Transverse colon (tissue), 4 donors: ENCODE data around the gene ZNF575. TPM values are rescaled to one million over a fixed set of nuclear protein-coding genes. Genes with fewer than 3 reads are reported as not detected.
"Not testable (repeated sequence)": the region's sequence is repeated elsewhere in the genome, so short reads cannot be mapped to it uniquely, and the experiment has no call there.

Source experiments
- DNase-seq: peaks from one replicate; pipeline ENCODE4 v3.0.0-alpha.2; 2019
- H3K27ac ChIP-seq, 4 donors: fragments of 200-600 bp; sonication (generic); 2 replicates each; pipeline ENCODE4 v1.5.1; 2016 to 2018; ENCODE audit warnings: inconsistent platforms in 4 of 4
- H3K27me3 ChIP-seq: fragments of 200-600 bp; sonication (generic); 2 replicates; pipeline ENCODE4 v1.5.1; 2017; ENCODE audit warnings: inconsistent platforms
- H3K36me3 ChIP-seq, 4 donors: fragments of 200-600 bp; sonication (generic); 2 replicates each; pipeline ENCODE4 v1.5.1; 2017 to 2019; ENCODE audit warnings: inconsistent platforms in 4 of 4
- H3K4me1 ChIP-seq, 4 donors: fragments of 200-600 bp; sonication (generic); 2 replicates each; pipeline ENCODE4 v1.5.1; 2017 to 2020; ENCODE audit warnings: inconsistent platforms in 4 of 4
- H3K4me3 ChIP-seq, 4 donors: fragments of 200-600 bp; sonication (generic); 1 replicate in 1 of 4; 2 replicates in 3 of 4; pipeline versions ENCODE4 v1.5.1 to v1.6.1; 2017 to 2019; ENCODE audit warnings: inconsistent platforms in 4 of 4
- H3K9me3 ChIP-seq, 2 donors: fragments of 200-600 bp; sonication (generic); 2 replicates each; pipeline ENCODE4 v1.5.1; 2017 to 2019; ENCODE audit warnings: inconsistent platforms in 2 of 2
- EP300 ChIP-seq: sonication (generic); formaldehyde crosslinking; IDR thresholded peaks from one replicate; pipeline ENCODE4 v1.6.1; 2017; ENCODE audit warnings: antibody characterized with exemption, low read depth
- POLR2A ChIP-seq: fragments of 450-650 bp; IDR thresholded peaks from one replicate; pipeline ENCODE4 v1.6.1; 2016; ENCODE audit warnings: antibody characterized with exemption, mild to moderate bottlenecking, moderate library complexity
- POLR2AphosphoS5 ChIP-seq, 3 donors: sonication (generic); formaldehyde crosslinking; IDR thresholded peaks; one replicate each; pipeline ENCODE4 v1.6.1; 2016; ENCODE audit warnings: antibody characterized with exemption in 3 of 3
- WGBS, 2 donors: methylation state at CpG; one replicate each; pipeline ENCODE4 v1.1.5; 2018; ENCODE audit warnings: low coverage in 1 of 2; 5-methylcytosine and 5-hydroxymethylcytosine counted together
- in situ Hi-C, 4 donors: fragments of 200-750 bp; cut with MboI; loops; one replicate each; pipeline versions ENCODE4 v1.15.0 to v1.15.1; 2017; ENCODE audit warnings: low sequenced_read_pairs in 3 of 4, low pct_ligation_motif_present in 1 of 4, low pct_unique_long_range_greater_than_20kb in 1 of 4
- intact Hi-C: fragments of 100-400 bp; cut with DNase I; formaldehyde crosslinking; loops from one replicate; pipeline ENCODE4 v1.15.1; 2023; ENCODE audit warnings: low total_unique reads
- total RNA-seq, 4 donors: library from RNA; depleted of rRNA; stranded (reverse); fragments of >200 nt; gene quantifications; one replicate each; pipeline ENCODE4 v1.1.0, GENCODE V29; 2016
- TF ChIP-seq, protein P1 (sequence below), 5 experiments: fragments of 200-600 bp in 3 of 5; fragments of 450-650 bp in 2 of 5; sonication (generic) in 3 of 5; IDR thresholded peaks; 1 replicate in 2 of 5; 2 replicates in 3 of 5; pipeline ENCODE4 v1.5.1; 2016 to 2017; ENCODE audit warnings: antibody characterized with exemption in 5 of 5, inconsistent platforms in 3 of 5, mild to moderate bottlenecking in 2 of 5, moderate library complexity in 1 of 5

Gene ZNF575
- total RNA-seq, 4 donors from 2014 or later = 0.20 to 1.9 (median 1.8) TPM; not detected in 1

DNA sequence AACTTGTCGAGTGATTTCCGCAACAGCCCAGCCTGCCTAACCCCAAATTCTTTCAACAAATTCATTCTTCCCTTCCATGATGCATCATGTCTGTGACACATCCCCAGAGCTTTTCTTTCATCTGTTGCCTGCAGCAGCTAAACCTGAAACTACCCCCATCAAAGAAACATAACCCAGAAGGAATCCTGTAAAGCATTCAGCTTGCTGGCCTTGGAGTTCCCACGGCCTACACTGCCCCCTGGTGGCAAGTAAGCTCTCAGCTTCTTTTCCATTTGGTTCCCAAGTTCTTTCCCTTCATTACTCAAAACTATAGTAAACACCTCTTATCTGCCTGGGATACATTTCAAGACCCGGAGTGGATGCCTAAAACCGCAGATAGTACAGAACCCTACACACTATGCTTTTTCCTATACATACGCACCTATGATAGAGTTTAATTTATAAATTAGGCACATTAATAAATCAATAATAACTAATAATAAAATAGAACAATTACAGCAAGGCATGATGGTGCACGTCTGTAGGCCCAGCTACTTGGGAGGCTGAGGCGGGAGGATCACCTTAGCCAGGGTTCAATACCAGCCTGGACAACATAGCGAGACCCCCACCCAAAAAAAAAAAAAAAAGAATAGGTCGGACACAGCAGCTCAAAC, 13.4 kb upstream of the ZNF575 start:
- in situ Hi-C loops = loop anchor here (5.0 to 10.0 kb wide), 2 partner anchors 72 to 75 kb away; no protein-coding TSS in a partner anchor
- intact Hi-C loops = loop anchor here (1.0 kb wide), 1 partner anchor 71 kb away; no protein-coding TSS in a partner anchor
- Histone ChIP-seq H3K4me1 (peaks cover 0 to 43% (median 11%) of the 10 kb centered on the region in 4 donors), H3K27ac (no peak overlapping the region), H3K27me3 (no peaks in the 10 kb centered on the region), H3K36me3 (peaks cover 0 to 10% (median 0%) of the 10 kb centered on the region in 4 donors), H3K9me3 (no peaks in the 10 kb centered on the region), H3K4me3 (no peak overlapping the region)
- 43 to 48% methylated on average over 9 to 10 of the region's 10 CpGs for WGBS, 2 donors
- DNase-seq = peak; percentile 82
- TF ChIP-seq EP300 (no peak), POLR2A (peak; percentile 16), POLR2AphosphoS5 (IDR thresholded peaks at IDR 0.05) (peak in 1 of 3 donors; percentile 12)
- TF ChIP-seq, protein P1, sequence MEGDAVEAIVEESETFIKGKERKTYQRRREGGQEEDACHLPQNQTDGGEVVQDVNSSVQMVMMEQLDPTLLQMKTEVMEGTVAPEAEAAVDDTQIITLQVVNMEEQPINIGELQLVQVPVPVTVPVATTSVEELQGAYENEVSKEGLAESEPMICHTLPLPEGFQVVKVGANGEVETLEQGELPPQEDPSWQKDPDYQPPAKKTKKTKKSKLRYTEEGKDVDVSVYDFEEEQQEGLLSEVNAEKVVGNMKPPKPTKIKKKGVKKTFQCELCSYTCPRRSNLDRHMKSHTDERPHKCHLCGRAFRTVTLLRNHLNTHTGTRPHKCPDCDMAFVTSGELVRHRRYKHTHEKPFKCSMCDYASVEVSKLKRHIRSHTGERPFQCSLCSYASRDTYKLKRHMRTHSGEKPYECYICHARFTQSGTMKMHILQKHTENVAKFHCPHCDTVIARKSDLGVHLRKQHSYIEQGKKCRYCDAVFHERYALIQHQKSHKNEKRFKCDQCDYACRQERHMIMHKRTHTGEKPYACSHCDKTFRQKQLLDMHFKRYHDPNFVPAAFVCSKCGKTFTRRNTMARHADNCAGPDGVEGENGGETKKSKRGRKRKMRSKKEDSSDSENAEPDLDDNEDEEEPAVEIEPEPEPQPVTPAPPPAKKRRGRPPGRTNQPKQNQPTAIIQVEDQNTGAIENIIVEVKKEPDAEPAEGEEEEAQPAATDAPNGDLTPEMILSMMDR (IDR thresholded peaks at IDR 0.05) = peak; percentile 87 to 92 (median 89)

DNA sequence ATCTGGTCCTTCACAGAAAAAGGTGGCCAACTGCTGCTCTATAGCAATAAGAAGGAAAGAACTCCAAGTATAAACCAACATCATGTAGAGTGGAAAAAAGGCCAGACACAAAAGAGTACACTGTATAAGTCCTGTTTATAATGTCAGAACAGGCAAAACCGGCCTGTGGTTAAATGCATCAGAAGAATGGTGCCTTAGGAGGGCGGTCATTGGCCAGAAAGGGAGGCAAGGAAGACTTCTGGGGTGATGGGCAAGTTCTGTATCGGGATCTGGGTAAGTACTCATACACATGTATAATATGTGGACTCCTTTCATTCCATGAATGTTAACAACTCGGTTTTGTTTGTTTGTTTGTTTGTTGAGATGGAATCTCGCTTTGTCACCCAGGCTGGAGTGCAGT, 10.1 kb upstream of the ZNF575 start:
- Histone ChIP-seq H3K4me1 (peaks cover 0 to 60% (median 33%) of the 10 kb centered on the region in 4 donors), H3K27me3 (no peaks in the 10 kb centered on the region), H3K9me3 (no peaks in the 10 kb centered on the region), H3K4me3 (no peak overlapping the region), H3K36me3 (no peaks in the 10 kb centered on the region), H3K27ac (no peak overlapping the region)
- TF ChIP-seq POLR2A (no peak), POLR2AphosphoS5 (IDR thresholded peaks at IDR 0.05) (peak in 1 of 3 donors; percentile 8)
- WGBS, 2 donors = 65 to 78% methylated on average over 5 of the region's 5 CpGs
- no peak for DNase-seq
- intact Hi-C loops = no loop called here
- in situ Hi-C loops = loop anchor here in 3 of 4 donors (5.0 kb wide), 1 partner anchor 76 kb away; no protein-coding TSS in a partner anchor

DNA sequence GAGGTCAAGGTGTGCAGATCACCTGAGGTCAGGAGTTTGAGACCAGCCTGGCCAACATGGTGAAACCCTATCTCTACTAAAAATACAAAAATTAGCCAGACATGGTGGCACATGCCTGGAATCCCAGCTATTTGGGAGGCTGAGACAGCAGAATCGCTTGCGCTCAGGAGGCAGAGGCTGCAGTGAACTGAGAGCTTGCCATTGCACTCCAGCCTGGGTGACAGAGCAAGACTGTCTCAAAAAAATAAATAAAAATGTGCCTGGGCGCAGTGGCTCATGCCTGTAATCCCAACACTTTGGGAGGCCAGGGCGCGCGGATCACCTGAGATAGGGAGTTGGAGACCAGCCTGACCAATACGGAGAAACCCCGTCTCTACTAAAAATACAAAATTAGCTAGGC, 9.3 kb upstream of the ZNF575 start:
- DNase-seq, H3K36me3 ChIP-seq, intact Hi-C loops, H3K27me3 ChIP-seq, H3K4me3 ChIP-seq, H3K9me3 ChIP-seq: not testable (repeated sequence)
- Histone ChIP-seq H3K27ac (peak overlapping the region in 1 of 4 donors; percentile 95), H3K4me1 (peaks cover 4 to 65% (median 37%) of the 10 kb centered on the region in 4 donors)
- WGBS, 2 donors = 93 to 97% methylated on average over 8 of the region's 8 CpGs
- in situ Hi-C loops = loop anchor here in 3 of 4 donors (5.0 kb wide), 1 partner anchor 76 kb away; no protein-coding TSS in a partner anchor

DNA sequence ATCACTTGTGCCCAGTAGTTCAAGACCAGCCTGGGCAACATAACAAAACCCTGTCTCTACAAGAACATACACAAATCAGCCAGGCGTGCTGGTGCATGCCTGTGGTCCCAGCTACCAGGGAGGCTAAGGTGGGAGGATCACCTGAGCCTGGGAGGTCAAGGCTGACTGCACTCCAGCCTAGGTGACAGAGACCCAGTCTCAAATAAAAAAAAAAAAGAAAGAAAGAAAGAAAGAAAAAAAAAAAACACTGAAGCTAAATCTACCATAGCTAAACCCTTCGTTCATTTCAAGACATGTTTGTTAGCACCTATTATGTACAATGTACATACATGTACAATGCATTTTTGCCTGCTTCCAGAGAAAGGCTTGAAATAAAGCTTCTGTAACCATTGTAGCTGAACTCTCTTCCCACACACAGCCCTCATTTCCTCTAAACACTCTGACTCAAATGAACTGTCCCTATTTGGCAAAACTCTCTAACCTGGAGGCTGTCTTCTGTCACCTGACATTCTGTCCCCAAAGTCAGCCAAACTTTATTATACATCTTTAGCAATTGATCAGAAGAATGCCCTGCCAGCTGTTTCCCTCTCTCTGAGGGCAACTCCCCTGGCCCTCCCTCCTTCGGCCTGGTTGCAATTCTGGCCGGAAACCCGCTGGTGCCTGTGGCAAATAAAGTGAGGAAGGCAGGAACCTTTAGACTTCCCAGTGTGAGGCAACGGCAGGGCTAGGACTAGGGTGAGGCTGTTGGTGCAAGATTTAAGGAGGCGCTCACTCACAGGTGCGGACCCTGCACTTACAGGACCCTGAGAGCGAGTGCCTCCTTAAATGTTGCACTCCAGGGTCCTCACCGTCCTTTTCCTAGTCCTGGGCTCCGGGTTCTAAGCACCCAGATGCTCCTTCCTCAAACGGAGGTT, 7.8 kb upstream of the ZNF575 start:
- peaks cover 4 to 59% (median 37%) of the 10 kb centered on the region in 4 donors for H3K4me1 ChIP-seq
- no peaks in the 10 kb centered on the region for H3K36me3 ChIP-seq
- 3 to 16% methylated on average over 5 to 12 of the region's 12 CpGs for WGBS, 2 donors
- TF ChIP-seq EP300 (no peak), POLR2AphosphoS5 (IDR thresholded peaks at IDR 0.05) (peak in 2 of 3 donors; percentile 70 to 80), POLR2A (peak; percentile 46)
- TF ChIP-seq, protein P1 (IDR thresholded peaks at IDR 0.05) = no peak
- H3K9me3 ChIP-seq = no peaks in the 10 kb centered on the region
- in situ Hi-C loops = loop anchor here in 3 of 4 donors (5.0 kb wide), 1 partner anchor 78 kb away; no protein-coding TSS in a partner anchor
- peak; percentile 87 for DNase-seq
- H3K27me3 ChIP-seq = no peaks in the 10 kb centered on the region
- peak overlapping the region; percentile 92 to 97 (median 95) for H3K27ac ChIP-seq
- H3K4me3 ChIP-seq = peak overlapping the region; percentile 61 to 99 (median 91)
- intact Hi-C loops = no loop called here
